Activated effector memory CD4-positive, alpha-beta T cell treated with Interleukin-2 at 50 U/mL for 16 hours (primary cell): Measurements from ENCODE around the gene TIMM44.
"Not testable (repeated sequence)": the region's sequence is repeated elsewhere in the genome, so short reads cannot be mapped to it uniquely, and the experiment has no call there.

ENCODE experiments used
- DNase-seq: peaks from one replicate; pipeline ENCODE4 v3.0.0-alpha.2; 2020

The TIMM44 gene

DNA sequence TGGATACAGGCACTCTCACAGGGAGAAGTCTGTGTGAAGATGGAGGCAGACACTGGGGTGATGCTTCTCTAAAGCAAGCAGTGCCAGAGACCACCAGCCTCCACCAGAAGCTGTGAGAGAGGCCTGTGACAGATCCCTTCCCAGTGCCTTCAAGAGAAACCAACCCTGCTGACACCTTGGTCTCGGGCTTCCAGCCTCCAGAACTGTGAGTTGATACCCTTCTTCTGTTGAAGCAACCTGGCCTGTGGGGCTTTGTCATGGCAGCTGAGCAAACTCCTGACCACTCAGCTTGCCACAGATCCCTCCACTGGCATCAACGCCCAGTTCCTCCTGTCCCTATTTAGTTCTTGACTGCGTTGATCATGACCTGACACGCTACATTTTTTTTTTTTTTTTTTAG, 33.0 kb upstream of the TIMM44 start:
- no peak for DNase-seq

DNA sequence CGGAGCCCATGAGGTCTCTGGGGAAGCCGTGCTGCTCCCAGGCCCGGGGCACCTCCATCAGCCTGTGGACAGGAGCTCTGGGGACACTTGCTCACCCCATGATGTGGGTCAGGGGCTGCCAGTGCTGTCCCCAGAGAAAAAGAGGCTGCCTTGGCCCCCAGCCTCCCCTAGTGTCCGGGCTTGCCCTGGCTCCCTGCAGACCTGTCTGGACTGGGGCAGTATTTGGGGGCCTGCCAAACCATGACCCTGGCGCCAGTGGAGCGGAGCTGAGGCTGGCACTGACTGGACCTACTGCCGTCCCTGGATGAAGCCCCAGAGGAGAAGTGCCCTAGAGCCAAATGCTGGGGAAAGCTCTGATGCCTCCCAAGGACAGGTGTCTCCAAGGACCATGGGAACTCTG, 31.6 kb upstream of the TIMM44 start:
- DNase-seq = no peak

DNA sequence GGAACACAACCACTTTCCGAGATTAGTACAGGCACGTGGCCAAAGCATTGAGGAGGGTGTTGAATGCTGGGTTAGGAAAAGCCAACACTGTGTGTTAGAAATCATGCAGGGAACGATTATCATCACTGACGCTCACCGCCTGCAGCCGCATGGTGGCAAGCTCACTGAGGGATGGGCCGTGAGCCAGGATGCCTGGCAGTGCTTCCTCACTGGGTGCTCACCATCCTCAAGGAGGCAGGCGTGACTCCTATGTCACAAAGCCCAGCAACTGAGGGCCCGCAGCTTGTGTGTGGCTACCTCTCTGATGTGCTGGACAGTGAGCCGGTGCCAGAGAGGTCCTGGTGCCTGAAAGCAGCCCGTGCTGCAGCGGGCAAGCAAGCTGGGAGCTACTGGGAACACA, 30.4 kb upstream of the TIMM44 start:
- DNase-seq = no peak

DNA sequence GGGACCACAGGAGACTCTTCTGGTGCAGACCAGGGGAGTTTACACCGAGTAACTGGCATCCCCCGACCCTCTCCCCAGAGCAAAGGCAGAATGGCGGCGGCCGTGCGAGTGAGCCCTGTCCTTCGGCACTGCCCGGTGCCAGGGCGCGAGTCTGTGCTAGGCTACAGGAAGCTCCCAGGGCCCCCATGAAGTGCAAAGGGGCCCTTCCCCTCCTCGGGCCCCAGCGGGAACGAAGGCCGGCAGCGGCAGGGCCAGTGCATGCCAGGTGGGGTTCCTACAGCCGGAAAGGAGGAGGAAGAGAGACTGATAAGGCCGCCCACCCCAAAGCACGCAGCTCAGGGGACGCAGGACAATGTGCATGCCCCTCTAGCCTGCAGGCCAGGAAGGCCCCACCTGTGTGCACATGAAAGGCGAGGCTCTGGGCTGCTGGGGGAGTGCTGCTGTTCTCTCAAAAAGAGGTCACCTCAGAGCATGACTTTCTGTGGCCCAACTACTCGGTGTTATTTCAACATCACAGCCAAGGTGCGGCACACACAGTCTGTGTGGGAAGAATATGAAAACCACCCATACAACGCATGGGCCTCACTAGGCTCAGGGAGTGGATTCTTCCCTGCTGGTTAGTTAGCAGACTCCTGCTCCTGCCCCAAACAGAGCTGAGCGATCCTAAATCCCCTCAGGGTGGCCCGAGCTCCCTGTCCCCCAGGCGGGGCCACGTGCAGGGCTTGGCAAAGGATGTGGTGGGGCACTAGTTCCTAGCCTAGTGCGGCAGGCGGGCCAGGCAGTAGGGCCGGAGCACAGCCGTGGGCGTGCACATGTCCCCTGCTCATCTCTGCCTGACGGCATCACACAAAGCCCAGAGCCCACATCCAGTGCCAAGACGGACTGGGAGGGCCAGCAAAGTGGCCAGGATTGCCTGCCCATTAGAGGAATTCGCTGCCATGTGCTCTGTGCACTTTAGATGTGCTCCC, 28.4 kb upstream of the TIMM44 start:
- no peak for DNase-seq

DNA sequence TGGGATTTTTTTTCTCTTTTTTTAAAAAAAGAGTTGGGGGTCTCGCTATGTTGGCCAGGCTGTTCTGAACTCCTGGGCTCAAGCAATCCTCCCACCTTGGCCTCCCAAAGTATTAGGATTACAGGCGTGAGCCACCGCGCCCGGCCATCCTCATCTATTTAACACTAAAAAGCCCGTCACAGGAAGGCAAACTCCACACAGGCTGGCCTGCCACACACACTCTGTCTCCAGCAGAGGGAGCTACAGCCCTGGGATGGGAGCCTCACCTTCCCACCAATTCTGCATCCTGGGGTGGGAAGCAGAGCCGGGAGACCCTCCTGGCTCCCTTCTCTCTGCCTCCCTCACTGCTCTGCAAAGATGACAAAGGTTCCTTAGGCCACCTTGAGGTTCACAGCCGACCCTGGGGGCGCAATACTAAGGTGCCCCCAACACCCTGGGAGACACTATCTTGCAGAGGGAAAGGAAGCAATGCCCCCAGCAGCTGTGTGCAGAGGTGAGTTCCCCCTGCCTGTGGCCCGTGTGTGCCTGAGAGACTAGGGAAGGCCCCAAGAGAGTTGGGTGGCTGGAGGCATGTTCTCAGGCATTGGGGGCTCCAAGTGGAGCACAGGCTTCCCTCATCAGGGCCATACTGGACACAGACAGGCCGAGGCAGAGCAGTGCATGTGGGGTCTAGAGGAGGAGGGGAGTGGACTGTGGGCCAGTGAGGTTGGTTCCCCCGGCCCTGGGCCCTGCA, 27.4 kb upstream of the TIMM44 start:
- DNase-seq = no peak

DNA sequence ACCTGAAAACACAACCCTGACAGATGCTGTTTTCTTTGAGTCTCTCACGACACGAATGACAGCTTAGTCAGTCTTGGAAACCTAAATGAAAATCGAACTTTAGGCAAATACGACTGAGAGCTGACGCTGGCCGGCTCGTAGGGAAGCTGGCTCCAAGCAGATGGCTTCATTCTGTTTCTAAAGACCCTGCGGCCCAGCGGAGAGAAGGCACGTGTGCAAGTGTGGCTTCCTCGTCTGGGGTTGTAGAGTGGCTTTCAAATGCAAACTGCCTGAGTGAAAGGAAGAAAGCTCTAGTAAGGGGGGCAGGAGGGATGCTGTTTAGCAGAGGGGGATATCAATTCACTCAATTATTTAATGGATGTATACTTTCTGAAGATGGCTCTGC, 26.1 kb upstream of the TIMM44 start:
- no peak for DNase-seq

DNA sequence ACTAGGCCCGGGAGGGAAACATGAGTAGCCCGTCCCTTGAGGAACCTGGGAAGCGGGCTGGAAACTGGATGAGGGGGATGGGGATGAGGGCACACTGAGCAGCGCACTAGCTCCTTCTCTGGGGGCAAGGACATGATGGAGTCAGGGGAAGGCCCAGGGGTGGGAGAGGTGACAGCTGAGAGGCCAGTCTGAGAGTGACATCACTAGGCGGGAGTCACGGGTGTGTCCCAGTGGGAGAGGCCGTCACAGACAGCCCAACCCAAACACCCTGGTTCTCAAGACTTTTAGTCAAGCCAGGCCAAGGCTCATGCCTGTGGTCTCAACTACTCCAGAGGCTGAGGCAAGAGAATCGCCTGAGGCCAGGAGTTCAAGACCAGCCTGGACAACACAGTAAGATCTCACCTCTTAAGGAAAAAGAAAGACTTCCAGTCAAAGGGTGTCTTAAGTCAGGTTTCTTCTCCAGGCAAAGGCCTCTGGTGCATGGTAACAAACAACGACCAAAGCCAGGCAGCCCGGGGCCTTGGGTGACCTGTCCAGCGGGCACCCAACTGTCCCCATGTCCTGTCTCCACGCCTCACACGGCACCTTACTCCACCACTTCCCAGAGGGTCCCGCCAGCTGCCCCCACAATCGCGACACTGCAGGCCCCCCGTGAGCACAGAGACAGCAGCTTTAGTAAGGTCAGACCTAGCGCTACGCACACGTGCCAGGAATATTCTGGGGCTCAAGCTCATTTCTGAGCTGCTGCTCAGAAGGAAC, 25.5 kb upstream of the TIMM44 start:
- DNase-seq = no peak

DNA sequence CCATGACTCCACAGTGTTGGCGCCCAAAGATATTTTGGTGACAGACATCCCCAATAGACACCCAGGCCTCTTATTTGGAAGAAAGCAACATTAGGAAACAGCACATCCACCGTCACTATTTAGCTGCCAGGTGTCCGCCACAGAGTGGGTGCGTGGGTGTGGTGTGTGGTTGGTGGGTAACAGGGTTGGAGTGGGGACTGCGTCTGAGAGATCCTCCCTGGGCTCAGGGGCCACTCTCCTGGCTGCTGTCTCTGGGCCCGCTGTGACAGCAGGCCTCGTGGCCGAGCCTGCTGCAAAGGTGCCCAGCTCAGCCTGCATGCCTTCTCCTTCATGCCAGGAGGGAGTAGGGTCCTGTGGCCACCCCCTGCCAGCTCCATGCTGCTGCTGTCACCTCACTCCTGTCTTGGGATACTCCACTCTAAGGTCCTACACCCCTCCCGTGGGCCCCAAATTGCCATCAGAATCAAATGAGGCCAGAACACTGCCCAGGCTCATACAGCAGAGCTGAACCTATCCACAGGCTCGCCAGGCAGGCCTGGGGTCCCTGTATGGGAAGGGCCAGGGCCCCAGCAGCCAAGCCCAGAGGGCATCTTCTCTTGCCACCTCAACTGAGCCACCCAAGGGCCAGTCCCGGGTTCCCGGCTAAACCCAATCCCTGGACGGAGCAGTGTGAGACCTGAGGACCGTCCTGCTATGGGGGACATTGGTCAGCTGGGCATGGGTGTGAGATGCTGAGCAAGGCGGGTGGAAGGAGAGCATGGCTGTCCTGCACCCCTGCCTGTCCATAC, 24.7 kb upstream of the TIMM44 start:
- no peak for DNase-seq

DNA sequence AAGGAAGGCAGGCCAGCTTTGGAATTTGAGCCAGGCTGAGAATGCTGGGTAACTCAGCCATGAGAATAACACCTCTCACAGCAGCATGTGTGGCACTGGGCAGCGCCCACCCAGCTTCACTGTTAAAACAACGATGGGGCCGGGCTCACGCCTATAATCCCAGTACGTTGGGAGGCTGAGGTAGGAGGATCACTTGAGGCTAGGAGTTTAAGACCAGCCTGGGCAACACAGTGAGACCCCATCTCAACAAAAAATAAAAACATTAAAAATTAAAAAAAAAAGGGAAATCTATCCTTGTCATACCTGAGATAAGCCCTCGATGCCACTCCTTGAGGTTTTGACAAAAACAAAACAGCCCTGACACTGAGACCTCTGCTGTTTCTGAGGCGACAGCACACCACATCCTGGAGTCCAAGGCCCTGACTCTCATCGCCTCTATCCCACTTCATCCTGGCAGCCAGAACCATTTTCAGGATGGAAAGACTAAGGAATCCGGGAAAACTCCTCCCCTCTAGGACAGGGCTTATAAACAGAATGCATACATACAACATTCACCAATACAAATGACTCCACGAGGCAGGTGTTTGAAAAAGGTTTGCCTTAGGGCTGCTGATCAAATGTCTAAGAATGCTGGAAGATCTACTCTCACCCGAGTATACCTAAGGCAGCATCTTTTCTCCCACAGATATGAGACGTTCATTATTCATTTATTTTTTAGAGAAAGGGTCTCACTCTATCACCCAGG, 22.6 kb upstream of the TIMM44 start:
- DNase-seq = no peak

DNA sequence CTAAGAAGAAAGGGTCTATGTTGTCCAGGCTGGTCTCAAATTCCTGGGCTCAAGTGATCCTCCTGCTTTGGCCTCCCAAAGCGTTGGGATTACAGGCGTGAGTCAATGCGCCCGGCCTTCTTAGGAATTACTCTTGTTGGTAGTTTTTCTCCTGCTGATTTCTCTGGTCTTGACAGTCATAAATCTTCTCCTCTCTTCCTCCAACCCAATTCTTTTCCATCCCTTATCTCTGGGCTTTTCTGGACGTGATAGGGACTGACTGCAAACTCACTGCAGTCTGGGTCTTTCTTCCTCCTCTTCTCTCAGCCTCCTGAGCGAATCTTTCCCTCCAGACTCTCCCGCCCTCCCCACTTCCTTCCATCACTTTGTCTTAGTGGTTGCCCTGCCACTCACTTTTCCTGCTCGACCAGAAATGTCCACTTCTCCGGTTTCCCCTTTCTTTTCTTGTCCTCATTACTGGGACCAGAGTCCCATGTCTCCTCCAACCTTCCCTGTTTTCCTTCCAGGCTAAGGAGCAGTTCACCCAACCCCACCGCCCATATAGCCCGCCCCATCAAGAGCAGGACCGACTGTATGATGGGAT, 21.9 kb upstream of the TIMM44 start:
- no peak for DNase-seq

DNA sequence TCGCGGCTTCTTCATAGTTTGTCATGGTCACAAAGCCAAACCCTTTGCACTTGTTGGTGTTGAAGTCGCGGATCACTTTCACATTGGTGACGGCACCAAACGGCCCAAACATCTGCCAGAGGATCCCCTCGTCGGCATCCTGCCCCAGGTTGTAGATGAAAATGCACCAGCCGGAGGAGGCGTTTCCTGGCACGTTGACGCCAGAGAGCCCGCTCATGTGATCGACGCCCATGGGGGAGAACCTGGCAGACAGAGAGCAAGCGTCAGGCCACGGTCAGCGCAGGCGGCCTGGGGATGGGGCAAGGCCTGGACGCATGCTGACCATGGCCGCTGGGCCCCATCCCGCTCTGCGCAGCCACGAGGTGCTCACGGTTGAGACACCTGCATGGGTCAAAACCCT, 20.1 kb upstream of the TIMM44 start:
- DNase-seq = no peak

DNA sequence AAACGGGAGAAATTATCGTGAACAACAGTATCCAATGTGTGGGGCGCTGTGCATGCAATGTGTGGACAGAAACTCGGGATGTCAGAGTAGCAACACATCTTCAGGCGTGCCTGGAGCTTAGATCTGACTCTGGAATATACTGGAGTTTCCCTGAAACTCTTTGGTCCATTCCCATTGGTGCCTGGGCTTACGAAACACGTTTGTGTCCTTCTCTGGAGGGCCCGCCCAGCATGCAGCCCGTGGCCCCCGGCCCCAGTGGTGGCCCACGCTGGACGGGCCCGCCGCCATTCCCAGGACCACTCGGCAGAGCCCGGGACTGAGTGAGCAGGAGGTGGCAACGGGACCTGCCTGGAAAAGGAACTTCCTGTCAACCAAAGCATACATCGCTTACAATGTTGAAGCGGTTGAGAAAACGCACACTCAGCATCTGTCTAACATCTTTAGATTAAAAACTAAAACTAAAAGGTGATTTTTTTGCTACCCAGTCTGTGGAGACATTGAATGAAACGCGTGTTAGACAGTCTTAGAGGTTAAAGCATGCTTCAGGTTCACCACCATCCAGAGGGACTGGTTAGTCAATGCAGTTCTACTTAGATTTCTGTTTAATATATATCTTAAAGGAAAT, 19.3 kb upstream of the TIMM44 start:
- DNase-seq = no peak

DNA sequence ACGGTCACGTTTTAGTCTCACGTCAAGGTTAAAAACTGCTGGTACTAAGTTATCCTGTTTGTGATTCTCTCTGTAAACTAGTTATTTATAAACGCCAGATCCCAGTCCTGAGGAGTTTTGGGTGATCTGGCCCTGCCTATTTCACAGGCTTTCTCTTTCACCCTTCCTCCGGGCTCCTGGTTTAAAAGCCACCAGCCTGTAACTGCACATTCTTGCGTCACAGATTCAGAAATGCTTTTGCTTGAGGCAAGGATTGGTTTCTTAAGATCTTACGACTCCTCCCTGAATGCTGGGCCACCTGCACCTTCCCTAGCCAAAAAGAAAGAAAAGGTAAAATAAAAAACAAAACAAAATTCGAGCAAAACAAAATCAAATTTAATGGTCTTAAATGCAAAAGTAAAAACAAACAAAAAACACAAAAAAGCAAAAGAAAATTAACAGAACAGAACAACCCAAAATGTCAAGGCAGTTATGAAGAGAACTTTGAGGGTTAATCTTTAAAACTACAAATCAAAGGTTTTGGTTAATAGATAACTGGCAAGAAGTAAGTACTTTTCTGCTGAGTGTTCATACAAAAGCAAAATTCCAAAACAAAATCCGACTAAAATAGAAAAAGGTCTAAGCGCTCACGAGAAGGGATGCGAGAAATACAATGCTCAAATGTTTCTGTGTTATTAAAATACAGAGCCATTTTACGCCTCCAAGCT, 18.6 kb upstream of the TIMM44 start:
- DNase-seq = no peak

DNA sequence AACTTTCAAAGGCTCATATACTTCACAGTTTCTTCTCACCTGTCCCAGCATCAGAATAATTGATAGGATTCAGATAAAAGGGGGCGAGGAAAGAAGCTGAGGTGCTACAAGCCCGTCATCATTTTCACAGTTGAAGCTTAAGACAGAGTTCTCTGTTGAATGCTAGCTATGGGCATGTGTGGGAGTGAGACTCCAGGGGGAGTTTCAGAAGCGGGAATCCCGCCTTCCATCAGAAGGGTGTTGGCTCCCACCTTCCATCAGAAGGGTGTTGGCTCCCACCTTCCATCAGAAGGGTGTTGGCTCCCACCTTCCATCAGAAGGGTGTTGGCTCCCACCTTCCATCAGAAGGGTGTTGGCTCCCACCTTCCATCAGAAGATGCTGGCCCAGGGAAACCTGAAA, 17.6 kb upstream of the TIMM44 start:
- not testable (repeated sequence) for DNase-seq

DNA sequence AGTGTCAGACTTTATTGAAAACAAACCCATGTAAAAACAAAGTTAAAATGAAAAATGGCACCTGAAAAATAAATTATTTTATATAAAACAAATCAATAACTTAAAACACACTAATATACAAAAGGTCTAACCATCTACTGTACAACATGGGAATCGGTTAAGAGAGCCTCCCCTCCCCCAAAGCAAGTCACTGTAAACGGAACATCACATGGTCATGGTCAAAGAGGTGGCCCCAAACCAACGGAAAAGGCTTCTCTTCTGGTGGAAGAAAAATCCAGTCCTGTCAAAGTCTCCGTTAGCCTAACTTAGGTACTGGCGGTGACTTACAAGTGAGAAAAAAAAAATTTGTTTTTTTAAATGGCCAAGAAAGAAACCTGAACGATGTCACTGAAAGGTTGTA, 15.7 kb upstream of the TIMM44 start:
- DNase-seq = no peak

DNA sequence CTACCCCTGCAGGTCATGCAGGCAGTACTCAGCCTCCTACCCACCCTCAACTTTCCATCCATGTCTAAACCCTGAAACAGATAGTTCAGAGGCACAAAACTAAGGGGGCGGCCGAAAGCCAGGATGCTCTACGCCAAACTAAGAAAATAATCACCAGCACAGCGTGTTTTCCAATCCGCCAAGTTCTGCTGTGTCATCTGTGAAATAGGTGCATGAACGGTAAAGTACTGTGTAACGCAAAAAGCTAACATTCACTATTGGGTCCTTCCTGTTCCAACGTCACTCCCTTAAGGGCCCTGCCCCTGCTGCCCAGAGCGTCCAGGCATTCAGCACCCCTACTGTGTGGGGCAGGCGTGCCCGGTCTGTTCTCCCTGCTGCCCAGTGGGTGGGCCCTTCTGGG, 12.2 kb upstream of the TIMM44 start:
- no peak for DNase-seq

DNA sequence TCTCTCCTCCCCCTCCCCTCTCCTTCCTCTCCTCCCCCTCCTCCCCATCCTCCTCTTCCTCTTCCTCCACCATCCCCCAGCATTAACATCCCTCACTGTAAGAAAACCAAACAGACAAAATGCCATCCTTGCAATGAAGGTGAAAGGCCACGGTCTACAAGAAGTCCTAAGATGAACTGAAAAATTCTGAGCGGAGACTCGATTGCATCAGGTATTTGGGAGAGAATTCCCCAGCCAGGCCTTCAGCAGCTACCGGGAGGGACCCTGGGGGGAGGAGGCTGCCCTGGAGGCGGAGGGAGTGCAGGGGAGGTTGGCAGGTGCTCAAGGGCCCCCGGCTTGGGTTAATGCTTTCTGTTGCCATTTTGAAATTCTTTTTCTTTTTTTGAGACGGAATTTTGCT, 10.1 kb upstream of the TIMM44 start:
- no peak for DNase-seq

DNA sequence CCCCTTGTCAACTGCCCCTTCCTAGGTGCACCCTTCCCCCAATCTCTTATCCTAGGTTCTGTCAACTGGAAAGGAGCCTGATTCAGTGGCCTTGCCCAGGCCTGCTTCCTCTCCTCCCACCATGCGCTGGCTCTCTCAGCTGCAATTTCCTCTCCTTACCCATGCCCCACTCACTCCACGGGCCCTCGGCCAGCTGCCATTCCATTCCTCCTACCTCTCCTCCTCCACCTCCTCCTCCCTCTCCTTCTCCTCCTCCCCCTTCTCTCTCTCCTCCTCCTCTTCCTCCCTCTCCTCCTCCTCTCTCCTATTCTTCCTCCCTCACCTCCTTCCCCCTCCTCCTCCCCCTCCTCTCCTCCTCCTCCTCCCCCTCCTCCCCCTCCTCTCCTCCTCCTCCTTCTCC, 9.6 kb upstream of the TIMM44 start:
- no peak for DNase-seq

DNA sequence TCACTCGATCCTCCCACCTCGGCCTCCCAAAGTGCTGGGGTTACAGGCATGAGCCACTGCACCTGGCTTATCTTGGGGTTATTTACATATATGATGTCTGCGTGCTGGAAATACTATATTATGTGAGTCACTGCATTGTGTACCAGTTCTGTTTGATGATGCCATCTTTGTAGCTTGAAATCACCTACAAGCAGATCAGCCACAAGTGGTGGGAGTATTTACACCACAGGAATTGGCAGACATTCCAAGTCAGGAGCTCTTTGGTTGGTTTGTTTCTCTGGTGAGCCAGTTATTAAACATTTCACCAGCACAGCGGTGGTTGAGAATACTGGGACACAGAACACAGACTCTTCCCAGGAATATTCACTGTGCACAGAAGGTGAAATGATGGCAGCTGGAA, 4.5 kb upstream of the TIMM44 start:
- no peak for DNase-seq

DNA sequence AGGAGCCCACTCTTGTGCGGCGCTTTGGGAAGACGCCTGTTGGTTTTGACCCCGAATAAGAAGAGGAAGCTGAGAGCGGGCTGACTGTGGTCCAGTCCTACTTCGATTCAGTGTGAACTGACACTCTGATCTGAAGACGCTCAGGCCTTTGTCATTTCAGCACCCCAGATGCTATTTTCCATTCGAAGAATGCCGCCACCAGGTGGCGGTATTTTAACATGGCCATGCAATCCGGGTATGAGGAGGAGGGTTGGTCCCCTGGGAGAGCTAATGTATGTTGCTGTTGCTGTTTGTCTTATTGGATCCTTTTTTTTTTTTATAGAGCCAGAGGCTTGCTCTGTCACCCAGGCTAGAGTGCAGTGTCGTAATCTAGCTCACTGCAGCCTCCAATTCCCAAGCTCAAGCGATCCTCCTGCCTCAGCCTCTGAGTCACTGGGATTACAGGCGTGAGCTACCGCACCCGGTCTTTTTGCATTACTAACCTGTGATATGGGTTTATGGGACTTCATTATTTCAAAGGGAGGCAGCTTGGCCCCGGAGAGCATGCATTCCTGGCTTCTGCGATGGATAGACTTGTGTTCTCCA, 803 bp upstream of the TIMM44 start:
- DNase-seq = peak; percentile 76
